ENCODE measurements around the gene ABI3. TPM values are rescaled to one million over a fixed set of nuclear protein-coding genes. Genes with fewer than 3 reads are reported as not detected.
A peak's percentile ranks its signal among the peaks of the same experiment; 100 is the strongest.

Gene ABI3
- total and polyA plus RNA-seq, 9 of the 15 experiments (the other 6 are each of a cell fraction or from before 2014, with no cell fraction given), result not detected

DNA sequence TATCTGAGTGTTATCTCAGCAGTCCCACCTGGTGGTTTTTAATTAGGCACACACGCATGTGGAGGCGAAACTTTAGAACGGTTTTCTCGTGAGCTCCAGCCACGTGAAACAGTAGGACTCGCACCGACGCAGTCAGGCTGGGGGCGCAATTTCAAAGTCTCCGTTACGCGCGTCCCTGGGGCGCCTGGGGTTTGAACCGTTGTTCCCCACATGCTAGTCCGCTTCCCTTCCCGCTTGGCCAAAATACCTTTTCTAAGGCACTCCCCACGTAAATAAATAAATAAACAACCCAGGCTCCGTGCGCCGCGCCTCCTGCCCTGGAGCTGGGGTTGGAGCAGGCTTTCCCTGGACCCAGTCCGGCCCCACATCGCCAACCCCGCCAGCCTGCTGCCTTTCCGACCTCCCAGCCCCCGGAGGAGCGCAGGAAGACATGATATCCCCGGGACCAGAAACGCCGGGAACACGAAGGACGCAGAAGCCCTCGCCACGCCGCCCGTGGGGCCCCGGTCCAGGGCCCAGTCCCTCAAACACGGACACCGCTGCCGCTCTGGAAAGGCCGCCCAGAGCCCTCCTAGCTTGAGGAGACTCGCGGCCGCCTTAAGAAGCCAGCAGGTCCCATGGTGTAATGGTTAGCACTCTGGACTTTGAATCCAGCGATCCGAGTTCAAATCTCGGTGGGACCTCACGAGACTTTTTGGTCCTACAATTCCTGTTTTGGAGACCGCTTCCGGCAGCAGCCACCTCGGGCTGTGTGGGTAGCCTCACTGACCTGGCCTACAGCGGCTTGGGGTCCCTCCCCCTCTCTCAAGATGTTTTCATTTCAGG lies 18.4 kb upstream of the ABI3 start (continued):
- TF ChIP-seq, protein P1, sequence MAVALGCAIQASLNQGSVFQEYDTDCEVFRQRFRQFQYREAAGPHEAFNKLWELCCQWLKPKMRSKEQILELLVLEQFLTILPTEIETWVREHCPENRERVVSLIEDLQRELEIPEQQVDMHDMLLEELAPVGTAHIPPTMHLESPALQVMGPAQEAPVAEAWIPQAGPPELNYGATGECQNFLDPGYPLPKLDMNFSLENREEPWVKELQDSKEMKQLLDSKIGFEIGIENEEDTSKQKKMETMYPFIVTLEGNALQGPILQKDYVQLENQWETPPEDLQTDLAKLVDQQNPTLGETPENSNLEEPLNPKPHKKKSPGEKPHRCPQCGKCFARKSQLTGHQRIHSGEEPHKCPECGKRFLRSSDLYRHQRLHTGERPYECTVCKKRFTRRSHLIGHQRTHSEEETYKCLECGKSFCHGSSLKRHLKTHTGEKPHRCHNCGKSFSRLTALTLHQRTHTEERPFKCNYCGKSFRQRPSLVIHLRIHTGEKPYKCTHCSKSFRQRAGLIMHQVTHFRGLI (CRISPR knock-in tag; IDR thresholded peaks at IDR 0.05), result no peak
- peak; percentile 56; the same call in 1 of the 2 replicates for TF ChIP-seq ZNF589 (CRISPR knock-in tag; IDR thresholded peaks at IDR 0.05; ENCODE audit: low read depth)
- peak; percentile 83 for TF ChIP-seq ARID1B (IDR thresholded peaks at IDR 0.05)
- TF ChIP-seq ZBTB11 (CRISPR knock-in tag; IDR thresholded peaks at IDR 0.05), result peak in 2 of 3 experiments; percentile 34 to 77; a peak in 2 of 6 replicates
- TF ChIP-seq ELF1 (tag; IDR thresholded peaks at IDR 0.05), result peak; percentile 55; the same call in 1 of the 2 replicates
- TF ChIP-seq TBP (optimal IDR thresholded peaks at IDR 0.05; ENCODE audit: low read depth, low read length), result peak; percentile 99
- TF ChIP-seq ZNF639 (CRISPR knock-in tag; conservative IDR thresholded peaks at IDR 0.05 in 1 of 2, IDR thresholded peaks at IDR 0.05 in 1 of 2), result peak in 1 of 2 experiments; percentile 74; a peak in 2 of 4 replicates
- TF ChIP-seq BCOR (IDR thresholded peaks at IDR 0.05), result peak; percentile 16
- peak in 1 of 2 experiments; percentile 10; a peak in 2 of 4 replicates for TF ChIP-seq TRIM24 (IDR thresholded peaks at IDR 0.05)
- TF ChIP-seq, protein P2, sequence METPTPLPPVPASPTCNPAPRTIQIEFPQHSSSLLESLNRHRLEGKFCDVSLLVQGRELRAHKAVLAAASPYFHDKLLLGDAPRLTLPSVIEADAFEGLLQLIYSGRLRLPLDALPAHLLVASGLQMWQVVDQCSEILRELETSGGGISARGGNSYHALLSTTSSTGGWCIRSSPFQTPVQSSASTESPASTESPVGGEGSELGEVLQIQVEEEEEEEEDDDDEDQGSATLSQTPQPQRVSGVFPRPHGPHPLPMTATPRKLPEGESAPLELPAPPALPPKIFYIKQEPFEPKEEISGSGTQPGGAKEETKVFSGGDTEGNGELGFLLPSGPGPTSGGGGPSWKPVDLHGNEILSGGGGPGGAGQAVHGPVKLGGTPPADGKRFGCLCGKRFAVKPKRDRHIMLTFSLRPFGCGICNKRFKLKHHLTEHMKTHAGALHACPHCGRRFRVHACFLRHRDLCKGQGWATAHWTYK (CRISPR knock-in tag; IDR thresholded peaks at IDR 0.05), result peak; percentile 21; the same call in 1 of the 2 replicates
- TF ChIP-seq SMAD3 (CRISPR knock-in tag; conservative IDR thresholded peaks at IDR 0.05), result peak; percentile 76; the same call in 1 of the 2 replicates
- TF ChIP-seq CTBP1 (IDR thresholded peaks at IDR 0.05; ENCODE audit: borderline replicate concordance), result peak; percentile 84
- no peak for TF ChIP-seq ZNF785 (CRISPR knock-in tag; IDR thresholded peaks at IDR 0.05)
- TF ChIP-seq TEAD1 (CRISPR knock-in tag; IDR thresholded peaks at IDR 0.05), result peak in 1 of 2 experiments; percentile 71; a peak in 2 of 4 replicates
- no peak for TF ChIP-seq SETDB1 (IDR thresholded peaks at IDR 0.05; ENCODE audit: low read length)
- peak in 1 of 2 experiments; percentile 49; a peak in 1 of 4 replicates for TF ChIP-seq MLLT1 (IDR thresholded peaks at IDR 0.05)
- TF ChIP-seq SUPT5H (IDR thresholded peaks at IDR 0.05), result peak; percentile 64

Data from K562 (cell line).